HG02973 (cell line): ENCODE measurements around the gene LIPK.
"Not testable (repeated sequence)": the region's sequence is repeated elsewhere in the genome, so short reads cannot be mapped to it uniquely, and the experiment has no call there.

Source experiments
- ATAC-seq: cut with Tn5 transposase; IDR thresholded peaks from one replicate; pipeline ENCODE4 v1.9.1; 2021; ENCODE audit warnings: moderate library complexity; ENCODE audit not compliant: unreplicated experiment

The LIPK gene

GRCh38 chr10:88715517-88715916 lies 9.5 kb downstream of the LIPK start:
- ATAC-seq = no peak

DNA sequence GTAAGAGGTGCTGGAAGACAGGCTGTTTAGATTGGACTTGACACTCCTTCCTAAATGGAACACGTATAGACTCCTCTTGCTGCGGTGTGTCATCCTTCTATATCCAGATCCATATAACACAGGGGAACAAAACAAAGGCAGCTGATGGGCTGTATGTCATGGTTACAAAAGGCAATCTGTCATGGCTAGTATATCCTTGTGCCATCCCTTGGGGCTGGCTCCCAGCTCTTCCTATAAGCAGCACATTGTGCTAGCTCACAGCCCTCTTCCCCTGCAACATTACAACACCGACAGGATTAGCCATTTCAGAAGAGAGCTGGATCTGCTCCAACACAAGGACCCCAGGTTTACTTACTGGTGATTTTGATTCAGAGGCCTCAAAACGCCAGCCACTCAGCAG lies 15.3 kb downstream of the LIPK start:
- no peak for ATAC-seq

DNA sequence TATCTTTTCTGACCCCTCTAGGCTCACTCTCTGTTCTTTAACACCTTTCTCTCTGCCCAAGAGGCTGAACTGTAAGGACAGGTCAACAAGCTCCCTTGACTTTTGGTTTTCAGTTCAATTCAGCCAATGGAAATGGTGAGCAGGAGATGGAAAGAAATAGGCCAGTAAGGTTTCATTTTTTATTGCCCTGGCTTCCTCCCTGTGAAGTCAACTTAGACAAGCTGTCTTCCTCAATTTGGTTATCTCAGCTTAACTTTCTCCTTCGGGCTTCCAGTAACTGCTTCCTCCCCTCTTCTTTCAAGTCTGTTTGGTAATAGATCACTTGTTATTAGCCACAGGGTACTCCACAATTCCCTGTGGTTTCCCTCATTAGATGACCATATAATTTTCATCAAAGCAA lies 19.7 kb downstream of the LIPK start:
- ATAC-seq = no peak

DNA sequence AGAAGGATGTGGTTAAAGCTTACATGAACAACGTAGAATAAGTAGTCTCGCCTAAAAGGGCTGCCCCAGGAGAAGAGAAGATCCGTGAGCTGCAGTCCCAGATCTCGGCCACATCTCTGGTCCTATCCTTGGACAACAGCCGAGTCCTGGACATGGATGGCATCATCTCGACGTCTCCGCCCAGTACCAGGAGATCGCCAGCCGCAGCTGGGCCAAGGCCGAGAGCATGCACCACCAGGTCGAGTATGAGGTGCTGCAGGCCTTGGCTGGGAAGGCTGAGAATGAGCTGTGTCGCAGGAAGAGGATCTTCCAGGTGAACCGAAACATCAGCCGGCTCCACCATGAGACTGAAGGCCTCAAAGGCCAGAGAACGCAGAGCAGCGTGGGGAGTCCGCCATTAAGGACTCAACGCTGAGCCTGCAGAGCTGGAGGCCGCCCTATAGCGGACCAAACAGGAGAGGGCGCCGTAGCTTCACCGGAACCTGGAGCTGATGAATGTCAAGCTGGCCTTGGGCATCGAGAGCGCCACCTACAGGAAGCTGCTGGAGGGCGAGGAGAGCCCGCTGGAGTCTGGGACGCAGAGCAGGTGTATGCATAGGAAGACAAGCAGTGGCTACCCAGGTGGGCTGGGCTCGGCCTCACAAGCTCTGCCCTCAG lies 22.2 kb downstream of the LIPK start:
- no peak for ATAC-seq

- ATAC-seq = no peak
These were observed 24.8 kb downstream of the LIPK start for GRCh38 chr10:88730864-88731263.

DNA sequence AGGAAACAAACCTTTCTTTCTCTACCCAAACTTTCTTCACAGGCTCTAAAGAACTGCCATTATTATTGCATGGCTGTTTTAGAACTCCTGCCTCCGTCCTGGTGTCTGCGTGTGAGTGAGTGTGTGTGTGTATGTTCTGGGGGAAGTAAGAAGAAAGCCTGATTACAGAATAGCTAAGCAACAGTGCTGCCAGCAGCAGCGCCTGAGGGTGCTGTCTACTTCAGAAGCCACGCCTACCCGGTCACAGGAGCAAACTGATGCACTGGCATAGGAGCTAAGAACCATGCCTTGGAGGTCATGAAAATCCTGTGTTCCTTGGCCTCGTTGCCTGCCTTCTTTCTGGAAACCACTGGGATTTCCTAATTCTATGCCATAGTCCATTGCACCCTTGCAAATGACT lies 25.2 kb downstream of the LIPK start:
- no peak for ATAC-seq

DNA sequence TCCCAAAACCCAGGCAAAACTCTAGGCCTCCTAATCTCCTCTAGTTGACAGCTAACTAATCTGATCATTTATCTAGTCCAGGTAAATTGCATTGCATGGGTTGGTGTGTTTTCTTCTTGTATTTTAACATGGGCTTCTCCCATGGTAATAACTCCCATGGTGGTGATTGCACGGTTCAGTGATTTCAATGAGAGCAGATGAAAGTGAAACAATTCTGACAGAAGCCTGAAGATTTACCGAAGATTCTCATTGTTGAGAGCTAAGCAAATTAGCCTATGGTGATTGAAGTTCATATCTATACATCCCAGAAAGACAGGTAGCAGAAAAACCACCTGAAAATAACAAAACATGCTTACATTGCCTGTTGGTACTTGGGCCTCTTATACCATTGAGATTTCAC lies 27.2 kb downstream of the LIPK start:
- ATAC-seq = no peak

DNA sequence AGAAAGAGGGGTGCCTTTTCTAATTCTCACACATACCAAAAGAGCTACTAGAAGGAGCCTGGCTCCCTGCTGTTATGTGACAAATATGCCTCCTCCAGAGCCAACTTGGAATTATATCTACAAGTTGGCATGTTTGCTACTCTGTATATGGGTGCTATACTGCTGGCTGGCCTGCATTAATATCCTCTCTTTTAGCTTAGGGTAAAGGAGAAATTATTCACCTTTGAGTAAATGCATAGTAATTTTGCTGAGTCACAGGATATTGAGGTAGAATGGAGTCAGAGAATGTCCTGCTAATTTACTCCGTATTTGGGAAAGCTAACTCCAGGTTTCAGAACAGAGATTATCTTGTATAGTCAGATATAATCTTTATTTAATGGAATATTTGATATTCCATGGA lies 29.6 kb downstream of the LIPK start:
- ATAC-seq = no peak

DNA sequence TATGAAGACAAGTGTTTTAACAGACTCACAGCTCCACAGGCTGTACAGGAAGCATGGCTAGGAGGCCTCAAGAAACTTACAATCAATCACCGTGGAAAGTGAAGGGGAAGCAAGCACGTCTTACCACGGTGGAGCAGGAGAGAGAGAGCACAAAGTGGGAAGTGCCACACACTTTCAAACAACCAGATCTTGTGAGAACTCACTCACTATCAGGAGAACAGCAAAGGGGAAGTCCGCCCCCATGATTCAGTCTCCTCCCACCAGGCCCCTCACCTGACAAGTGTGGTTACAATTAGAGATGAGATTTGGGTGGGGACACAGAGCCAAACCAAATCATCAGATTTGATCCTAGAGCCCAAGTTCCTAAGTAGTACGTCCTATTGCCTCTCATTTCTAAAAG lies 35.9 kb downstream of the LIPK start:
- ATAC-seq = not testable (repeated sequence)

GRCh38 chr10:88742448-88742847 lies 36.4 kb downstream of the LIPK start:
- ATAC-seq = no peak

DNA sequence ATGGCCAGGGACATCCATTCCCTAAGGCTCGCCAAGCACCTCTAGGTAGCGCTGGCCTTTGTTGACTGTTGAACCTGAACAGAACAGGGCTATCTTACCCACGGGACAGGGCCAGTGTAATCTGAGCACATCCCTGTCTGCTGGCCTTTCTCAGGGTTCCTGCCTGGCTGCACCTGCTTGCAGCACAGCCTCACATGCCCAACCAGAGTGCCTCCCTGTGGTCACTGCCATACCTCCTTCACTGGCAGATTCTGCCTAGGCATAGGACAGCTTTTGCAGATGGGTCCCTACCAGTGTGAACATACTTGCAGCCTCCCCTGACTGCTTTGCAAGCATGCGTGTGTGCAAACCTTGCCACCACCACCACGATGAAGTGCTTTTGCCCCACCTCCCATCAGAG lies 38.0 kb downstream of the LIPK start:
- no peak for ATAC-seq

DNA sequence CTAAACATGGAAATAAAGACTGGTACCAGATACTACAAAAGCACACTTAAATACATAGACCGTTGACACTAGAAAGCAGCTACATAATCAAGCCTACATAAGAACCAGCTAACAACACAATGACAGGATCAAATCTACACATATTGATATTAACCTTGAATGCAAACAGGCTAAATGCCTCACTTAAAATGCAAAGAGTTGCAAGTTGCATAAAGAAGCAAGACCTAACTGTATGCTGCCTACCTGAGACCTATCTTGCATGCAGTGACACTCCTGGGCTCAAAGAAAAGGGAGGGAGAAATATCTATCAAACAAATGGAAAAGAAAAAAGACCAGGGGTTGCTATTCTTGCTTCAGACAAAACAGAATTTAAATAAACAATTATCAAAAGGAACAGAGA lies 39.6 kb downstream of the LIPK start:
- no peak for ATAC-seq

DNA sequence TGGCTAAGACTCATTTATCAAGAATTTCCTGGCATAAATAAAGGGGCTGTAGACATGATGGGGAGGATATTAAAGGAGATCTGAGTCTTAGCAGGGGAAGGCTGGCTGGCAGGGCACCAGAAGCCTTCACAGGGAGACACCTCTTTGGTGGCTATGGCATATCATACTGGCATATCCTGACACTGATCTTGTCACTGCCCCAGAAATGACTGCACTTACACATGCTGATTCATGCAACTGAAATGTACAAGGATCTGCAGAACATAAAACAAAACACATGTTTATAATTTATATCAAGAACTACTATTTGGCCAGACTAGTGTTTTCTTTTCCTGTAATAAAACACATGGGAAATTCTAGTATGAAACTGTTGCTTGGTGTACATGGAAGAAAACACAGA lies 48.2 kb downstream of the LIPK start:
- no peak for ATAC-seq

DNA sequence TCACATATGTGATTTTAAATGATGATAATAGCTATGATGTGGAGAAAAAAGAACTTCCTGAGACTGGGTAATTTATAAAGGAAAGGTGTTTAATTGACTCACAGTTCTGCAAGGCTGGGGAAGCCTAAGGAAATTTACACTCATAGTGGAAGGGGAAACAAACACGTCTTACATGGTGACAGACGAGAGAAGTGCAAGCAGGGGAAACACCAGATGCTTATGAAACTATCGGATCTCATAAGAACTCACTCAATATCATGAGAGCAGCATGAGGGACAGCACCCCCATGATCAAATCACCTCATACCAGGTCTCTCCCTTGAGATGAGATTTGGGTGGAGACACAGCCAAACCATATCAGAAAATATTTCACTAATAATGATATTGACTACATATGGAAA lies 49.7 kb downstream of the LIPK start:
- ATAC-seq = no peak

DNA sequence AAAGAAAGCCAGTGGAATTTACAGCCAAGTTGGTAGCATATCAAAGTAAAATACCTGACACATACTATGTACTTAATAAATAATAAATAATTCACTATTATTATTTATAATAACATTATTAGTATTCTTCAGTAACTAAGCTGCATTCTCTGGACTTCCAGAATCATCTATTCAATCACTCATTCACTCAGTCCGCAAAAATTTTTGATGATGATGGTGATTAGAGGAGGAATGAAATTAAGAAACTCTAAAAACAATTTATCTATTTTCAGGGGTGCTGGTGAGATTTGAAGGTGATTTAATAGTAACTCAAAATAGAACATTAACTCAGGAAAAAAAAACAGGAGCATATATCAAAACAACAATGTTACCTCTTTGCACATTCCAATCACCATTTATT lies 50.6 kb downstream of the LIPK start:
- ATAC-seq = no peak

GRCh38 chr10:88759366-88760101 lies 53.5 kb downstream of the LIPK start, which contains the start of gene LIPN:
Gene LIPN, plus strand, starts transcription at chr10:88760020. Its CDS starts 1,386 bp downstream, at chr10:88761406.
- ATAC-seq = no peak

DNA sequence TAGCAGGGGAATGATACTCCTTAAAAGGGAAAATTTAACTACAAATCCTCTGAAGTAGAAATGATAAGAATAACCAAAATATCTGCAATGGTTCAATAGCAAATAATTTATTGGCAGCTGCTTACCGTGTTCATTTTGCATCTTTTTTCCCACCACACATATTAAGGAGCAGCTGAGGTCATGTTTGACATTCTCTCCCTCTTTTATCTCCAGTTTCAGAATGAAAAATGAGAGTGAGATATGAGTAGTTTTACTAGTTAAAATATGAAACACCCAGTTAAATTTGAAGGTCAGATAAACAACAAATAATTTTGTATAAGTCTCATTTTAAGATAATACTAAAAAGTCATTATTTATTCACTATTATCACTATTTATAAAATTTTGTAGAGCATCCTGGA lies 56.9 kb downstream of the LIPK start:
- no peak for ATAC-seq

GRCh38 chr10:88763441-88763840 lies 57.4 kb downstream of the LIPK start:
- no peak for ATAC-seq

DNA sequence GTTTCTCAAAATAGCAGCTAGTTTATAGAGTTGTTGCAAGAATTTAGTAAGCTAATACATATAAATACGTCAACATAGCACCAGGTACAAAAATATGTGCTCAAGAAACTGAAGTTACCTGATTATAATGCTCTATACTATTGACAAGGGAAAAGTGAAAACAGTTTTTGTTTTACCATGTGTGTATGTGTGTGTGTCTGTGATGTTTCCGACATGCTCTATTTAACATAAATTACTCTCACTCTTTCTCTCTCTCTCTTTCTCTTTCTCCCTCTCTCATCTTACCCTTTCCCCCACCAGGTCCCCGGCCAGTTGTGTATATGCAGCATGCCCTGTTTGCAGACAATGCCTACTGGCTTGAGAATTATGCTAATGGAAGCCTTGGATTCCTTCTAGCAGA lies 58.1 kb downstream of the LIPK start:
- no peak for ATAC-seq

GRCh38 chr10:88765816-88766215 lies 59.8 kb downstream of the LIPK start:
- ATAC-seq = no peak

GRCh38 chr10:88769384-88769783 lies 63.3 kb downstream of the LIPK start:
- no peak for ATAC-seq

DNA sequence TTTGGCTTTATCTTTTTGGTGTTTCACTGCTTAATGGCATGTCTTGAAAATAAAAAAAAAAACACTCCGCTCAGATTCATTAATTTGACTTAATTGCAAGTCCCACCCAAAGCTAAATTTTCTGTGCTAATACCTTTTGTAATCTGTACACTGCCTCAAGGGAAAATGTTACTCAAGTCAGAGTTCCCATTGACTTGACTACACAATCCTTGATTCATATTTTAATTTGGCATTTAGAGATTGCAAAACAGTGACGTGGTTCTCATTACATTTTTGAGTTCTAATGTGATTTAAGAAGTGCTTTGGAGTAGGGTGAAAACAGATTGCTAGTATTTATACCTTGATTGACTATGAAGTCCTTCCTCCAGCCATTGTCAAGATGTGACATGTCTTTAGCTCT lies 75.2 kb downstream of the LIPK start:
- ATAC-seq = no peak

GRCh38 chr10:88782222-88782621 lies 76.2 kb downstream of the LIPK start:
- ATAC-seq = no peak
